ENCODE data around the gene GRB14.

Gene GRB14

GRCh38 chr2:164515030-164515429 is 106.3 kb downstream of the GRB14 start:
- H3K27ac ChIP-seq: no peak overlapping the region
- TF ChIP-seq ZFX (IDR thresholded peaks at IDR 0.05; ENCODE audit: borderline replicate concordance): no peak
- TF ChIP-seq, protein P1, sequence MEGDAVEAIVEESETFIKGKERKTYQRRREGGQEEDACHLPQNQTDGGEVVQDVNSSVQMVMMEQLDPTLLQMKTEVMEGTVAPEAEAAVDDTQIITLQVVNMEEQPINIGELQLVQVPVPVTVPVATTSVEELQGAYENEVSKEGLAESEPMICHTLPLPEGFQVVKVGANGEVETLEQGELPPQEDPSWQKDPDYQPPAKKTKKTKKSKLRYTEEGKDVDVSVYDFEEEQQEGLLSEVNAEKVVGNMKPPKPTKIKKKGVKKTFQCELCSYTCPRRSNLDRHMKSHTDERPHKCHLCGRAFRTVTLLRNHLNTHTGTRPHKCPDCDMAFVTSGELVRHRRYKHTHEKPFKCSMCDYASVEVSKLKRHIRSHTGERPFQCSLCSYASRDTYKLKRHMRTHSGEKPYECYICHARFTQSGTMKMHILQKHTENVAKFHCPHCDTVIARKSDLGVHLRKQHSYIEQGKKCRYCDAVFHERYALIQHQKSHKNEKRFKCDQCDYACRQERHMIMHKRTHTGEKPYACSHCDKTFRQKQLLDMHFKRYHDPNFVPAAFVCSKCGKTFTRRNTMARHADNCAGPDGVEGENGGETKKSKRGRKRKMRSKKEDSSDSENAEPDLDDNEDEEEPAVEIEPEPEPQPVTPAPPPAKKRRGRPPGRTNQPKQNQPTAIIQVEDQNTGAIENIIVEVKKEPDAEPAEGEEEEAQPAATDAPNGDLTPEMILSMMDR (IDR thresholded peaks at IDR 0.05): no peak

DNA sequence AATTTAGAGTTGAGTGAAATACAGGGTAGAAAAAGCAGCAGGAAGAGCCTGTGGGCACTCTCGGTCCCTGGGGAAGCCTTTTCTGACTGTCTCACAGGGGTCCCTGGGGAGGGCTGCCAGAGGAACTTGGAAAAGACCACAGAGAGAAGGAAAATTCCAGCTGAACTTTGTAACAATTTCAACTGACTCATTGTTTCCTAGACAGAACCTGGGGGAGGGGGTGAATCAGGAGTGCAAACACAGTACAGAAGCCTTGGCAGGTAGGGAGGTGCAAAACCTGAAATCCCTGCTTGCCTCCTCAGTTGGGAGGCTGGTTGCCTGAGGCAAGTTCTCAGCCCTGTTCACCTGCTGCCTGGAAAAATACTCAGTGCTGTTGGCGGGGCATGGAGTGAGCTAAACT is 106.8 kb downstream of the GRB14 start:
- no peak overlapping the region for H3K27ac ChIP-seq
- TF ChIP-seq ZFX (IDR thresholded peaks at IDR 0.05; ENCODE audit: borderline replicate concordance): no peak
- TF ChIP-seq, protein P1 (IDR thresholded peaks at IDR 0.05): no peak

DNA sequence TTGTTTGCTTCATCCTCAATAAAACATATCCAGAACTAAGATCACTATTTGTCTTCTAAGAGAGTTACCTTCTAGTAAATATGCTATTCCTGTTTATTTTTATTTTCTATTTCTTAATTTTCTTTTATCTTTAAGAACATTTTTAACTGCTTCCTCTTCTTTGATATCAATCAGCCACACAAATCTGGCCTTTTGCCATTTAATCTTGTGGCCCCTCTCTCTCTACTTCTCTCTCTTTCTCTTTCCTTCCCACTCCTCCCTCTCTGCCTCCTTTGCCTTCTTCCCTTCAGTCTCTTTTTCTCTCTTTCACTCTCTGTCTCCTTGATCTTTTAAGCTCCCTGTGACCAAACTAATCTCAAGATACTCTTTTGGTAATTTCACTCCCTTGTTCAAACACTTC is 108.4 kb downstream of the GRB14 start:
- no peak overlapping the region for H3K27ac ChIP-seq
- TF ChIP-seq, protein P1 (IDR thresholded peaks at IDR 0.05): no peak
- TF ChIP-seq ZFX (IDR thresholded peaks at IDR 0.05; ENCODE audit: borderline replicate concordance): no peak

GRCh38 chr2:164511738-164512137 is 109.5 kb downstream of the GRB14 start:
- H3K27ac ChIP-seq: no peak overlapping the region
- TF ChIP-seq, protein P1 (IDR thresholded peaks at IDR 0.05): no peak
- no peak for TF ChIP-seq ZFX (IDR thresholded peaks at IDR 0.05; ENCODE audit: borderline replicate concordance)

- no peak overlapping the region for H3K27ac ChIP-seq
- TF ChIP-seq, protein P1 (IDR thresholded peaks at IDR 0.05): no peak
- no peak for TF ChIP-seq ZFX (IDR thresholded peaks at IDR 0.05; ENCODE audit: borderline replicate concordance)
Observed at GRCh38 chr2:164510895-164511294, 110.4 kb downstream of the GRB14 start.

GRCh38 chr2:164509137-164509877 is 112.0 kb downstream of the GRB14 start:
- TF ChIP-seq, protein P1 (IDR thresholded peaks at IDR 0.05): no peak
- no peak for TF ChIP-seq ZFX (IDR thresholded peaks at IDR 0.05; ENCODE audit: borderline replicate concordance)
- no peak overlapping the region for H3K27ac ChIP-seq

DNA sequence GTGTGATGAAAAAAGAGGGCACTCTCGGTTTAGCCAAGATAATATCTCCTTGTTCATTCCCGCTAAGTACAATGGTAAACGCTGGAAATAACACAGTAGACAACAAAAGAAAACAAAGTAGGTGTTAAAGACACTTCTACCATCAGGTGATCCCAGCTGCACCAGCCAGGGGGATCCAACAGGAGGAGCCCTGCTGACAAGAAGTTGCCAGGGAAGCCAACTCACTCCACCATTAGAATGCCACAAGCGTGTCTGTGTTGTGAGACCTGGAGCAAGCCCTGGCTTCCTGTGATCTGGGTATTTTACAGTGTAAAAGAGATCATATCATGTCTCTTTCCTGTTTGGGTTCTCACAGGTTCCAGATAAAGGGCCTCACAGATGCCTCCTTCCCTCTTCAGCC is 117.0 kb downstream of the GRB14 start:
- TF ChIP-seq ZFX (IDR thresholded peaks at IDR 0.05; ENCODE audit: borderline replicate concordance): no peak
- TF ChIP-seq, protein P1 (IDR thresholded peaks at IDR 0.05): peak; percentile 28
- H3K27ac ChIP-seq: no peak overlapping the region
